Ovary (tissue), 3 donors: ENCODE results near the gene HOMER2.

Experiments used
- CTCF ChIP-seq, 3 donors: fragments of 450-650 bp in 2 of 3; fragments of 200-600 bp in 1 of 3; IDR thresholded peaks; one replicate each; pipeline versions ENCODE4 v1.5.1 to v1.8.0; 2016 to 2022; ENCODE audit warnings: antibody characterized with exemption in 3 of 3, mild to moderate bottlenecking in 1 of 3
- EP300 ChIP-seq: sonication (generic); formaldehyde crosslinking; IDR thresholded peaks from one replicate; pipeline ENCODE4 v1.6.1; 2017; ENCODE audit warnings: antibody characterized with exemption
- POLR2A ChIP-seq: fragments of 450-650 bp; IDR thresholded peaks from one replicate; pipeline ENCODE4 v1.6.1; 2017; ENCODE audit warnings: antibody characterized with exemption, mild to moderate bottlenecking, moderate library complexity
- donor health status: DM: no; HTN: no; CAD: no.

- TF ChIP-seq CTCF (IDR thresholded peaks at IDR 0.05) (no peak), POLR2A (no peak), EP300 (no peak)
Observed at GRCh38 chr15:82820128-82820527, 132.4 kb downstream of the HOMER2 start.
